GM18873 (cell line): ENCODE data around the gene MLH1.
"Not testable (repeated sequence)": the region's sequence is repeated elsewhere in the genome, so short reads cannot be mapped to it uniquely, and the experiment has no call there.

Experiments
- ATAC-seq: cut with Tn5 transposase; IDR thresholded peaks from one replicate; pipeline ENCODE4 v1.9.1; 2021; ENCODE audit warnings: mild to moderate bottlenecking, moderate library complexity, moderate number of reproducible peaks; ENCODE audit not compliant: unreplicated experiment, low FRiP score

Gene MLH1

GRCh38 chr3:37031096-37031682 is 37.9 kb downstream of the MLH1 start:
- ATAC-seq = no peak

- ATAC-seq = no peak
Observed at GRCh38 chr3:37032961-37033360, 39.6 kb downstream of the MLH1 start.

- no peak for ATAC-seq
Observed at GRCh38 chr3:37037352-37037751, 44.0 kb downstream of the MLH1 start.

GRCh38 chr3:37039161-37039846 is 46.0 kb downstream of the MLH1 start:
- no peak for ATAC-seq

- no peak for ATAC-seq
Observed at GRCh38 chr3:37040231-37040630, 46.9 kb downstream of the MLH1 start.

- no peak for ATAC-seq
Observed at GRCh38 chr3:37041546-37042195, 48.4 kb downstream of the MLH1 start.

GRCh38 chr3:37042712-37043111 is 49.4 kb downstream of the MLH1 start:
- ATAC-seq = not testable (repeated sequence)

- ATAC-seq = no peak
Observed at GRCh38 chr3:37050282-37050681, 57.0 kb downstream of the MLH1 start.

GRCh38 chr3:37052860-37053259 is 59.5 kb downstream of the MLH1 start:
- no peak for ATAC-seq

- ATAC-seq = no peak
Observed at GRCh38 chr3:37053337-37053736, 60.0 kb downstream of the MLH1 start.

GRCh38 chr3:37053753-37054152 is 60.4 kb downstream of the MLH1 start:
- ATAC-seq = no peak

- ATAC-seq = no peak
Observed at GRCh38 chr3:37054370-37054769, 61.1 kb downstream of the MLH1 start.

- ATAC-seq = not testable (repeated sequence)
Observed at GRCh38 chr3:37055077-37055476, 61.8 kb downstream of the MLH1 start.

GRCh38 chr3:37056826-37057225 is 63.5 kb downstream of the MLH1 start:
- ATAC-seq = no peak

- no peak for ATAC-seq
Observed at GRCh38 chr3:37058117-37058516, 64.8 kb downstream of the MLH1 start.

- no peak for ATAC-seq
Observed at GRCh38 chr3:37064747-37065146, 71.4 kb downstream of the MLH1 start.

GRCh38 chr3:37067577-37067976 is 74.3 kb downstream of the MLH1 start:
- ATAC-seq = no peak

GRCh38 chr3:37068031-37068430 is 74.7 kb downstream of the MLH1 start:
- ATAC-seq = no peak

- ATAC-seq = no peak
Observed at GRCh38 chr3:37071921-37072320, 78.6 kb downstream of the MLH1 start.

- ATAC-seq = no peak
Observed at GRCh38 chr3:37072892-37073291, 79.6 kb downstream of the MLH1 start.

- ATAC-seq = no peak
Observed at GRCh38 chr3:37074178-37074577, 80.9 kb downstream of the MLH1 start.

- ATAC-seq = no peak
Observed at GRCh38 chr3:37075955-37076354, 82.6 kb downstream of the MLH1 start.
